Peyer's patch (tissue), 4 donors: ENCODE measurements around the gene RNF44. TPM values are rescaled to one million over a fixed set of nuclear protein-coding genes. Genes with fewer than 3 reads are reported as not detected.

Source experiments
- DNase-seq, 3 donors: peaks; one replicate each; pipeline ENCODE4 v3.0.0-alpha.2; 2017 to 2019
- H3K27ac ChIP-seq, 4 donors: fragments of 200-600 bp; sonication (generic); one replicate each; pipeline ENCODE4 v1.5.1; 2016 to 2019
- H3K27me3 ChIP-seq, 2 donors: fragments of 200-600 bp; sonication (generic); one replicate each; pipeline ENCODE4 v1.5.1; 2019
- H3K36me3 ChIP-seq, 3 donors: fragments of 200-600 bp; sonication (generic); one replicate each; pipeline ENCODE4 v1.5.1; 2016 to 2019
- H3K4me1 ChIP-seq, 4 donors: fragments of 200-600 bp; sonication (generic); one replicate each; pipeline ENCODE4 v1.5.1; 2016 to 2019
- H3K4me3 ChIP-seq, 4 donors: fragments of 200-600 bp; sonication (generic); 1 replicate in 3 of 4; 2 replicates in 1 of 4; pipeline ENCODE4 v1.5.1; 2016 to 2019; ENCODE audit warnings: mild to moderate bottlenecking in 1 of 4
- H3K9me3 ChIP-seq, 4 donors: fragments of 200-600 bp; sonication (generic); one replicate each; pipeline ENCODE4 v1.5.1; 2016 to 2019; ENCODE audit warnings: mild to moderate bottlenecking in 1 of 4
- POLR2A ChIP-seq, 2 donors: fragments of 450-650 bp; IDR thresholded peaks; one replicate each; pipeline ENCODE4 v1.5.1; 2017; ENCODE audit warnings: antibody characterized with exemption in 2 of 2, mild to moderate bottlenecking in 2 of 2, moderate library complexity in 2 of 2
- total RNA-seq, 4 donors: library from RNA; depleted of rRNA; stranded (reverse); fragments of >200 nt; gene quantifications; one replicate each; pipeline ENCODE4 v1.1.0, GENCODE V29; 2016
- TF ChIP-seq, protein P1 (sequence below), 6 experiments: fragments of 450-650 bp in 4 of 6; fragments of 200-600 bp in 2 of 6; sonication (generic) in 1 of 6; IDR thresholded peaks; one replicate each; pipeline ENCODE4 v1.5.1; 2017 to 2019; ENCODE audit warnings: antibody characterized with exemption in 6 of 6, mild to moderate bottlenecking in 3 of 6, moderate library complexity in 1 of 6

RNF44 gene
- total RNA-seq, 4 donors from 2014 or later: 46.4 to 114 (median 65.3) TPM

DNA sequence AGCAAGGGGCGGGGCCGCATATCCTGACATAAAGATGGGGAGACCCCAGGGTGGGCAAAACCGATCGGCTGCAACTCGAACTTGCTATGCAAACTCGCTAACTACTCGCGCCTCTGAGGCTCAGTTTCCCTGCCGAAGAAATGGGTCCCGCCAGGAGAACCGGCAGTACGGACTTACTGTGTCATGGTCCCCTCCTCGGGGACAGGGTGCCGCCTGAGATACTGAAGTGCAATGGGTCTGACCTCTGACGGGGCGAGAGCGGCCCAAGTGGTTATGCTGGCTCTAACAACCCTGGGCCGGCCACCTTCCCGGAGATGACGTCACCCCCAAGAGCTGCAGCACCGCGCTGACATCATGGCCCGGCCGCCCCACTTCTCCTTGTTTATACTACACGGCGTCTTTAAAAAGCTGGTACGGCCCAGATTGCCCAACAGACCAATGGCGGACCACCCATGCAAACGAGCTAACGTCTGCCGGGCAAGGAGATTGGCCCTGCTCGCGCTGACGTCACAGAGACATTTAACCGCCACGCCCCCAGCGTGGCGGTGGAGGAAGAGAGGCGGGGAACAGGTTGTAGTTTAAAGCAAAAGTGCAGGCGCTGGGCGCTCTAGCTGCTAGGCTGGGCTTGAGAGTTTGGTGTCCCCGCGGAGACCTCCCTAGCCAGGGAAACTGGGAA is 490 bp upstream of the RNF44 start:
- H3K4me1 ChIP-seq: peaks cover 19 to 43% (median 37%) of the 10 kb centered on the region in 4 donors
- DNase-seq: peak; percentile 97 to 100 (median 99)
- TF ChIP-seq POLR2A (IDR thresholded peaks at IDR 0.05): peak in 1 of 2 donors; percentile 94
- TF ChIP-seq, protein P1, sequence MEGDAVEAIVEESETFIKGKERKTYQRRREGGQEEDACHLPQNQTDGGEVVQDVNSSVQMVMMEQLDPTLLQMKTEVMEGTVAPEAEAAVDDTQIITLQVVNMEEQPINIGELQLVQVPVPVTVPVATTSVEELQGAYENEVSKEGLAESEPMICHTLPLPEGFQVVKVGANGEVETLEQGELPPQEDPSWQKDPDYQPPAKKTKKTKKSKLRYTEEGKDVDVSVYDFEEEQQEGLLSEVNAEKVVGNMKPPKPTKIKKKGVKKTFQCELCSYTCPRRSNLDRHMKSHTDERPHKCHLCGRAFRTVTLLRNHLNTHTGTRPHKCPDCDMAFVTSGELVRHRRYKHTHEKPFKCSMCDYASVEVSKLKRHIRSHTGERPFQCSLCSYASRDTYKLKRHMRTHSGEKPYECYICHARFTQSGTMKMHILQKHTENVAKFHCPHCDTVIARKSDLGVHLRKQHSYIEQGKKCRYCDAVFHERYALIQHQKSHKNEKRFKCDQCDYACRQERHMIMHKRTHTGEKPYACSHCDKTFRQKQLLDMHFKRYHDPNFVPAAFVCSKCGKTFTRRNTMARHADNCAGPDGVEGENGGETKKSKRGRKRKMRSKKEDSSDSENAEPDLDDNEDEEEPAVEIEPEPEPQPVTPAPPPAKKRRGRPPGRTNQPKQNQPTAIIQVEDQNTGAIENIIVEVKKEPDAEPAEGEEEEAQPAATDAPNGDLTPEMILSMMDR (IDR thresholded peaks at IDR 0.05): no peak
- no peaks in the 10 kb centered on the region for H3K9me3 ChIP-seq
- peak overlapping the region; percentile 94 to 100 (median 97) for H3K27ac ChIP-seq
- no peaks in the 10 kb centered on the region for H3K36me3 ChIP-seq
- H3K27me3 ChIP-seq: no peaks in the 10 kb centered on the region
- peak overlapping the region; percentile 61 to 90 (median 80) for H3K4me3 ChIP-seq

DNA sequence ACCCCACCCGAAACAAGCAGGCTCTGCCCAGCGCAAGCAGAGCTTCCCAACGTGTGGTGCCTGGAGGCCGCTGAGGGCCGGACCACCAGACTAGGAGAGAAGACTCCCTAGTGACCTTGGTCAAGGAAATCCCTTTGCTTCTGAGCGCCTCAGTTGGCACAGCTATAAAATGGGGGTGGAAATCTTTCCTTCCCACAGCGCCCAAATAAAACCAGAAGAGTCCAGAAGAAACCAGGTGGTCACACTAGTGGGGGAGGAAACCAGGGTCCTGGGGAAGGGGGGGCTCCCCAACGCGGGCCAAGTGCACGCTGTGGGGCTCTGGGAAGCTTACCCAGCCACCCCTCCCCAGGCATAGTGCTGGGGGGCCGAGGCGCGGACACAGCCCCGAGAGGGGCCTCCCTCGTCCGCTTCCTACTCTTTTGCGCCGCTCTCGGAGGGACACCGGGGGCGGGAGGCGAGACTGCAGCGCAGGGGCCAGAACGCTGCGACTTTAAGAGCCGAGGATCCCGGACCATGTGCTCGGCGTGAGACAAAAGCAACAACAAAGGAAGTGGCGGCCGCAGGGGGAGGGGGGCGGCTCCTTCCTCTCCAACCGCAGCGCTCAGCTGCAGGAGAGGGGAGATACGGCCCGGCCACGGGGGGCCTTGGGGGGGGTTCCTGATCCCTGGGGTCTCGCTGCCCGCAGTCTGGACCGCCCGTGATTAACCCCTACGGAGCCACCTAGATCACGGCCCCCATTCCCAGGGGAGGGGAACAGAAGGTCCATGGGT is 885 bp downstream of the RNF44 start:
- Histone ChIP-seq H3K4me3 (peak overlapping the region; percentile 61 to 90 (median 80)), H3K36me3 (peaks cover 0 to 10% (median 0%) of the 10 kb centered on the region in 3 donors), H3K9me3 (no peaks in the 10 kb centered on the region), H3K4me1 (peaks cover 19 to 46% (median 37%) of the 10 kb centered on the region in 4 donors), H3K27me3 (no peaks in the 10 kb centered on the region), H3K27ac (peak overlapping the region; percentile 94 to 100 (median 97))
- peak; percentile 85 to 96 (median 89) for DNase-seq
- TF ChIP-seq, protein P1 (IDR thresholded peaks at IDR 0.05): no peak
- TF ChIP-seq POLR2A (IDR thresholded peaks at IDR 0.05): peak in 1 of 2 donors; percentile 30

DNA sequence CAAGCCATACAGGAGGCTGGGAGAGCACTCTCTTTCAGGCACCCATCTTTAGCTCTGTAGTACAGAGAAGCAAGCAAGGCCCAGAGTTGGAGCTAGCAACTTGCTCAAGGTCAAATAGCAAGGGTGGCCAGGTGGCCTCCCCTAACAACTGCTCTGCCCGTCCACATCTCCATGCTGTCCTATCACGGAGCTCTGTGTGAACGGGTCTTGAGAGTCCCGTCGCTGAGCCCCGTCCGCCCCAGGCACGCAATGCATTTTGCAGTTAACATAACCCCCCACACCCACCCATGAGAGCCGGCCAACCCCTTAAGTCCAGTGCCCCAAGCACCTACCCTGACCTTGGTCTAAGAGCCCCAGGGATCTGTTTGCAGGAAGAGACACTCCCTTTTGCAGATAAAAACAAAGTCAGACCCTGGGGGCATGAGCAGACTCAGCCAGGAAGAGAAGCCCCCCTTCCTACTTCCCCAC is 1.5 kb downstream of the RNF44 start:
- DNase-seq: peak in 1 of 3 donors; percentile 59
- no peaks in the 10 kb centered on the region for H3K27me3 ChIP-seq
- H3K9me3 ChIP-seq: no peaks in the 10 kb centered on the region
- peak overlapping the region; percentile 94 to 100 (median 97) for H3K27ac ChIP-seq
- TF ChIP-seq, protein P1 (IDR thresholded peaks at IDR 0.05): no peak
- TF ChIP-seq POLR2A (IDR thresholded peaks at IDR 0.05): no peak
- peak overlapping the region; percentile 61 to 90 (median 80) for H3K4me3 ChIP-seq
- H3K4me1 ChIP-seq: peaks cover 19 to 52% (median 38%) of the 10 kb centered on the region in 4 donors
- H3K36me3 ChIP-seq: peaks cover 0 to 17% (median 3%) of the 10 kb centered on the region in 3 donors

DNA sequence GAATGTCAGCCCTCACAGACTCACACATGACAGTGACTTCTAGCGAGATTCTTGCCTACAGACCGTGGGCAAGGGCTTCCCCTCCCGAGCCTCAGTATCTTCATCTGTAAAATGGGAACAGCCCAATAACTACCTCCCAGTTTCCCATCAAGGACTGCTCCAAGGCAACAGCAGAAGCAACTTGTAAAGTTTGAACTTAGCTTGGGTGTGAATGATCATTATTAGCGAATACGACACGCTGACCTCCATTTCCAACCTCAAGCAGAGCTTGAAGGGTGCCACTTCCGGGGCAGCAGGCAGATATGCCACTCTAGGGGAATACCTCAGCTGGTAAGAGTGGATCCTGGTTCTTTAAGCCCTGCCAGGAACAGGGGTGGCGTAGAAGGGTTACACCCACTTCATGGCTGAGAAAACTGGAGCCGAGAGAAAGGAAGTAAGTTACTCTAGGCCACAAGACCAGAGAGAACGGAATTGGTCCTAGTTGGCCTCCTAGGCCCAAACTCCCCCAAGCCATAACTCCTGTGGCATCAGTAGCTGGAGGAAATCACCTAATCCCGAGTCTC is 2.0 kb downstream of the RNF44 start:
- Histone ChIP-seq H3K9me3 (no peaks in the 10 kb centered on the region), H3K4me3 (peak overlapping the region; percentile 61 to 90 (median 80)), H3K36me3 (peaks cover 0 to 22% (median 3%) of the 10 kb centered on the region in 3 donors), H3K4me1 (peaks cover 19 to 56% (median 40%) of the 10 kb centered on the region in 4 donors), H3K27ac (peak overlapping the region; percentile 94 to 100 (median 97)), H3K27me3 (no peaks in the 10 kb centered on the region)
- peak; percentile 55 to 74 for TF ChIP-seq POLR2A (IDR thresholded peaks at IDR 0.05)
- TF ChIP-seq, protein P1 (IDR thresholded peaks at IDR 0.05): no peak
- DNase-seq: peak; percentile 61 to 80 (median 63)

DNA sequence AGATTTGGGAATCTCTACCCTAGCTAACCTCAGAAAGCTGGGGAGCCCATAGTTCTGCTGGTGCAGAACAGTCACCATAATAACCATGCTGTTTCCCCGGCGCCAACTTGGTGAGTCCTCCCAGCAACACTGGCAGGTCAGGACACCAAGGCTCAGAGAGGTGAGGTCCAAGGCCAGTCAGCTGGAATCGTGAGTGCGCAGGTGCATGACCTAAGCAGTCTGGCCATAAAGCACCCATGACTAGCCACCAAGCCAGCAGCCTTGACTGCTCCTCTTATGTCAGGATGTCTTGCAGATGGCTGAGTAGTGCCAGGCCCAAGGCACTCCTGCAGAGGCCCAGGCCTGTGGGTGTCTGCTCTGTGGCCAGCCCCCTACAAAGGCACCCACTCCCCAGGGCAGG is 2.6 kb downstream of the RNF44 start:
- Histone ChIP-seq H3K27me3 (no peaks in the 10 kb centered on the region), H3K4me1 (peaks cover 19 to 56% (median 43%) of the 10 kb centered on the region in 4 donors), H3K4me3 (peak overlapping the region; percentile 61 to 90 (median 80)), H3K36me3 (peaks cover 0 to 27% (median 3%) of the 10 kb centered on the region in 3 donors), H3K9me3 (no peaks in the 10 kb centered on the region), H3K27ac (peak overlapping the region; percentile 94 to 100 (median 97))
- peak; percentile 24 to 82 (median 74) for DNase-seq
- TF ChIP-seq, protein P1 (IDR thresholded peaks at IDR 0.05): no peak
- TF ChIP-seq POLR2A (IDR thresholded peaks at IDR 0.05): peak in 1 of 2 donors; percentile 66
